Nephron progenitor cell (in vitro differentiated cells): Measurements from ENCODE around the gene THOC1.
"Not testable (repeated sequence)": the region's sequence is repeated elsewhere in the genome, so short reads cannot be mapped to it uniquely, and the experiment has no call there.

Experiments used
- DNase-seq: peaks from one replicate; pipeline ENCODE4 v3.0.0; 2021
- H3K27ac Mint-ChIP-seq: 2 replicates; pipeline ENCODE4 v1.8.0; 2021; ENCODE audit warnings: mild to moderate bottlenecking, moderate library complexity, mixed read lengths
- H3K27me3 Mint-ChIP-seq: 2 replicates; pipeline ENCODE4 v1.8.0; 2021; ENCODE audit warnings: mild to moderate bottlenecking, low read depth, mixed read lengths; ENCODE audit not compliant: poor library complexity
- H3K36me3 Mint-ChIP-seq: 2 replicates; pipeline ENCODE4 v1.8.0; 2021; ENCODE audit warnings: low read depth, mixed read lengths
- H3K4me1 Mint-ChIP-seq: 2 replicates; pipeline ENCODE4 v1.8.0; 2021; ENCODE audit warnings: mixed read lengths
- H3K4me3 Mint-ChIP-seq: 2 replicates; pipeline ENCODE4 v1.8.0; 2021; ENCODE audit warnings: mild to moderate bottlenecking, moderate library complexity, mixed read lengths
- H3K9me3 Mint-ChIP-seq: 2 replicates; pipeline ENCODE4 v1.8.0; 2021; ENCODE audit warnings: mild to moderate bottlenecking, moderate library complexity, mixed read lengths
- TF ChIP-seq, protein P1 (sequence below): fragments of 200-600 bp; sonication (generic); IDR thresholded peaks from 2 replicates; pipeline ENCODE4 v1.5.0; 2021; ENCODE audit warnings: antibody characterized with exemption

The THOC1 gene

DNA sequence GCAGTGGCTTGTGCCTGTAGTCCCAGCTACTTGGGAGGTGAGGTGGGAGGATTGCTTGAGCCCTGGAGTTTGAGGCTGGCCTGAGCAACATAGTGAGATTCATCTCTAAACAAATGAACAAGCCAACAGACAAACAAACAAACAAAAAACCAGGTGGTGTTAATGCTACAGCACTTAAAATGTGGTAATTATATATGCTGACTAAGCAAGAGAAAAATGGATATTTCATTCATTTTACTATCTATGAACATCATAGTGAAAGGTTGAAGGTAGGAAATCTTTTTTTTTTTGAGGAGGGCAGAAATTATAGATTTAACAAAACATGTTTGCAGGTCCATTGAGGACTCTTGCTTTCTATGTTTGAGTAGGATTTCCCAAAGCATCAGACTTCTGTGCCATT is 42.2 kb upstream of the THOC1 start:
- H3K4me1 Mint-ChIP-seq: peaks cover 7% of the 10 kb centered on the region
- H3K27ac Mint-ChIP-seq: no peak overlapping the region
- no peaks in the 10 kb centered on the region for H3K9me3 Mint-ChIP-seq
- no peaks in the 10 kb centered on the region for H3K36me3 Mint-ChIP-seq
- H3K27me3 Mint-ChIP-seq: peaks cover 21% of the 10 kb centered on the region
- no peak overlapping the region for H3K4me3 Mint-ChIP-seq
- TF ChIP-seq, protein P1, sequence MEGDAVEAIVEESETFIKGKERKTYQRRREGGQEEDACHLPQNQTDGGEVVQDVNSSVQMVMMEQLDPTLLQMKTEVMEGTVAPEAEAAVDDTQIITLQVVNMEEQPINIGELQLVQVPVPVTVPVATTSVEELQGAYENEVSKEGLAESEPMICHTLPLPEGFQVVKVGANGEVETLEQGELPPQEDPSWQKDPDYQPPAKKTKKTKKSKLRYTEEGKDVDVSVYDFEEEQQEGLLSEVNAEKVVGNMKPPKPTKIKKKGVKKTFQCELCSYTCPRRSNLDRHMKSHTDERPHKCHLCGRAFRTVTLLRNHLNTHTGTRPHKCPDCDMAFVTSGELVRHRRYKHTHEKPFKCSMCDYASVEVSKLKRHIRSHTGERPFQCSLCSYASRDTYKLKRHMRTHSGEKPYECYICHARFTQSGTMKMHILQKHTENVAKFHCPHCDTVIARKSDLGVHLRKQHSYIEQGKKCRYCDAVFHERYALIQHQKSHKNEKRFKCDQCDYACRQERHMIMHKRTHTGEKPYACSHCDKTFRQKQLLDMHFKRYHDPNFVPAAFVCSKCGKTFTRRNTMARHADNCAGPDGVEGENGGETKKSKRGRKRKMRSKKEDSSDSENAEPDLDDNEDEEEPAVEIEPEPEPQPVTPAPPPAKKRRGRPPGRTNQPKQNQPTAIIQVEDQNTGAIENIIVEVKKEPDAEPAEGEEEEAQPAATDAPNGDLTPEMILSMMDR: no peak
- DNase-seq: no peak

DNA sequence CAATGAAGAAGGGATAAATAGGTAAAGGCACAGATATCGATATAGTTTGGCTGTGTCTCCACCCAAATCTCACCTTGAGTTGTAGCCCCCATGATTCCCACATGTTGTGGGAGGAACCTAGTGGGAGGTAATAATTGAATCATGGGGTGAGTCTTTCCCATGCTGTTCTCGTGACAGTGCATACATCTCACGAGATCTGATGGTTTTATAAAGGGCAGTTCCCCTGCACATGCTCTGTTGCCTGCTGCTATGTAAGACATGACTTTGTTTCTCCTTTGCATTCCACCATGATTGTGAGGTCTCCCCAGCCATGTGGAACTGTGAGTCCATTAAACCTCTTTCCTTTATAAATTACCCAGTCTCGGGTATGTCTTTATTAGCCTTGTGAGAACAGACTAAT is 40.2 kb upstream of the THOC1 start:
- not testable (repeated sequence) for DNase-seq, H3K9me3 Mint-ChIP-seq, H3K36me3 Mint-ChIP-seq, H3K27ac Mint-ChIP-seq, H3K4me3 Mint-ChIP-seq
- H3K27me3 Mint-ChIP-seq: peaks cover 21% of the 10 kb centered on the region
- H3K4me1 Mint-ChIP-seq: peaks cover 25% of the 10 kb centered on the region

DNA sequence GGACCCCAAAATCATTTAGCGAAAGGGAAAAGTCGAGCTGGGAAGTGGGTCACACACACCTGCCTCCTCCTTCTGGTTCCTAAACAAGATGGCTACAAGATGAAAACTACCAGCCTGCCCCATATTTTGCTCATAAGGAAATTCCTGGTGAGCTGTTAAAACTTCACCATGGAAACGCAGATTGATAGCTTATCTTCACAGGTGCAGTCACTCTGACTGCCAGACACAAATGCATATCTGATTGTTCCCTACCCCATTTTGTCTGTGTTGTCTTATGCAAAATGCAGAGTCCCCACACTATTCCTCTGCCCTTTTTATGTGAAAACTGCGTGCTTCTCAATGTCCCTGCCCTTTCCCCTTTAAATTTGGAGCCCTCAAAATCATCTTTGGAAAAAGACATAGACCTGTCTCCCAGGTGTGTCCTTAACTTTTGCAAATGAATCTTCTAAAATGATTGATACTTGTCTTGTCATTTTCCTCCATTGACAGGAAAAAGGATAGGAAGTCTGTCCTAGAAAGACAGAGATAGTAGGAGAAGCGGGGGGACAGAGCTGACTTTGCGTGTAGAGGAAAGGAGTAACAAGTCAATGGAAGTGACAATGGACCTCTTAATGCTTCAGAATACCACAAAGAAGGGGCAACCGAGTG is 38.9 kb upstream of the THOC1 start:
- Mint-ChIP-seq H3K4me3 (no peak overlapping the region), H3K4me1 (peaks cover 25% of the 10 kb centered on the region), H3K27ac (no peak overlapping the region), H3K27me3 (peaks cover 14% of the 10 kb centered on the region), H3K9me3 (no peaks in the 10 kb centered on the region), H3K36me3 (no peaks in the 10 kb centered on the region)
- DNase-seq: no peak
- TF ChIP-seq, protein P1: no peak

DNA sequence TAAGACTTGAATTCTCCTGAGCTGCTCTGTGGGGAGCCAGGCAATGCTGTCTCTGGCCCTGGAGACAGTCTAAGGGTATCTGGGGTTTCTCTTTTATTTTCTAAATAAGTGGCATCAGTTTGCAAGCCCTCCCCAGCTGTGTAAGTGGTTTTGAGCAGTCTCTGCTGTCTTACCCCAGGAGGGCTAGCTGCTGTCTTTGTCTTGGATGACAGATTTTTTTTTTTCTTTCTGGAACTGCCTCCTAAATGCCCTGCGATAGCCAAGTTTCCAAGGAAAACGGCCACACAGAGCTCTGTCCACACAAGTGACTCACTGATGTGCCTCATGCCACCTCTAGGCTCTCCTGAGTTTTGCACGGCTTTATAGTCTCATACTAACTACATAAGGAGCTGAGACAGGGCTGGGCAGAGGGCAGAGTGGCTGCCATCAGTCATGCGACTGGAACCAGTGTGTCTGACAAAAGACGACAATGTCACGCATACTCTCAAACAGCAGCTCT is 37.2 kb upstream of the THOC1 start:
- peak overlapping the region; percentile 83 for H3K27ac Mint-ChIP-seq

DNA sequence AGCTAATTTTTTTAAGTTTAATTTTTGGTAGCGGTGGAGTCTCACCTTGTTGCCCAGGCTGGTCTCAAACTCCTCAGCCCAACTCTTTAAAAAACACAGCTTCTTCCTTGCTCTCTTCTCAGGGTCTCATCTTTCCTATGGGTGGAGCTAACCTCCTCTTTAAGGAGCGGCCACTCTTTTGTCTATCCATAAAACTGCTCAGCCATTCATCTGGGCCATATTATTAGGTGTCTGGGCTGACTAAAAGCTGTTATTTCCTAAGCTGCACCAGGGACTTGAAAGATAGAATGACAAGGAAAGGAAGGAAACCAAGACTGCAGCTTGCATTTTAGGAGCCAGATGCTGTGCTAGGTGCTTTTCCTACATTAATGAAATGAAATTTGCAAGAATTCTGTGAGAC is 35.8 kb upstream of the THOC1 start:
- Mint-ChIP-seq H3K4me3 (peak overlapping the region; percentile 44), H3K27me3 (peaks cover 9% of the 10 kb centered on the region), H3K27ac (peak overlapping the region; percentile 15), H3K36me3 (no peaks in the 10 kb centered on the region), H3K4me1 (peaks cover 37% of the 10 kb centered on the region), H3K9me3 (no peaks in the 10 kb centered on the region)
- TF ChIP-seq, protein P1: no peak
- no peak for DNase-seq

More for the DNA sequence above, 37.2 kb upstream of the THOC1 start:
- Mint-ChIP-seq H3K4me3 (no peak overlapping the region), H3K36me3 (no peaks in the 10 kb centered on the region), H3K27me3 (peaks cover 14% of the 10 kb centered on the region), H3K4me1 (peaks cover 37% of the 10 kb centered on the region), H3K9me3 (no peaks in the 10 kb centered on the region)
- TF ChIP-seq, protein P1: no peak
- DNase-seq: no peak

DNA sequence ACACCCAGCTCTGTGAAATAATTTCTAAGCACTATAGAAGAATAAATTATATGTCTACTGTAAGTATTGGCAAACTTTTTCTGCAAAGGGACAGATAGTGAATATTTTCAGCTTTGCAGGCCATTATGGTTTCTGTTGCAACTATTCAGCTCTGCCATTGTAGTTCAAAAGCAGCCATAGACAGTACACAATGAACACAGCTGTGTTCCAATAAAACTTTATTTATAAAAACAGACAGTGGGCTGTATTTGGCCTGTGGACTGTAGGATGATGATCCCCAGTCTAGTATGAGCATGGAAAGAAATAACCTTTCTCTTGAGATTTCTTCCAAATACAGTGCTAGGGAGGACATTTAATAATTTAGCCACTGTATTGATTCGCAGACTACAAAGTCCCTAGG is 35.2 kb upstream of the THOC1 start:
- peaks cover 9% of the 10 kb centered on the region for H3K27me3 Mint-ChIP-seq
- TF ChIP-seq, protein P1: no peak

More for the DNA sequence above, 35.2 kb upstream of the THOC1 start:
- Mint-ChIP-seq H3K9me3 (no peaks in the 10 kb centered on the region), H3K36me3 (no peaks in the 10 kb centered on the region), H3K27ac (no peak overlapping the region), H3K4me3 (no peak overlapping the region), H3K4me1 (peaks cover 37% of the 10 kb centered on the region)
- DNase-seq: no peak
